ENCODE data around the gene SARM1.
"Not testable (repeated sequence)": the region's sequence is repeated elsewhere in the genome, so short reads cannot be mapped to it uniquely, and the experiment has no call there.

SARM1 gene

DNA sequence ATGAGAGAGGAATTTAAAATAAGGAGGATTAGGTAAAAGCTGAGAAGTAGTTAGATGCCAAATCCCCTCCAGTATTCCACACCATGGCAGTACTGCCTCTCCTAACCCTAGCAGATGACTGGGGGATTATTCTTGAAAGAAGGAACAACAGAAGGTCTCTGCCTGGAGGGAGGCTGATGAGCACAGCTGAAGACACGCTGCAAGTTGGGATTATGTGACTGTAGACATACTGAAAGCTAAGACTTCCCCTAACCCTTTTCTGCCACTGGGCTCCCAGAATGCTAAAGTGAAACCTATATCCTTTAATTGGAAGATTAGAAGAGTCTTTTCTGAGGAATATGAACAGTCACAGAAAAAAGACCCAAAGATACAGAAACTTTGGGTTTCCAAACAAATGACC, 62.2 kb downstream of the SARM1 start:
- no peak for DNase-seq

DNA sequence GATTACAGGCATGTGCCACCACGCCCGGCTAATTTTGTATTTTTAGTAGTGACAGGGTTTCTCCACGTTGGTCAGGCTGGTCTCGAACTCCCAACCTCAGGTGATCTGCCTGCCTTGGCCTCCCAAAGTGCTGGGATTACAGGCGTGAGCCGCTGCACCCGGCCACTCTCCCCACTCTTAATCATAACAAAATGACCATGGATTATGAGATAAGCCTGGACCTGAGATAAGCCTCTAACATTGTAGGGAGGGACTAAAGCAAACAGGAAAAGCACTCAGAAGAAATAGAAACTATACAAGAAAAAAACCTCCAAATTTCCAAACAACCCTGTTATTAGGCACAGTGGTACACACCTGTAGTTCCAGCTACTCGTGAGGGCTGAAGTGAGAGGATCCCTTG, 62.8 kb downstream of the SARM1 start:
- DNase-seq: not testable (repeated sequence)

DNA sequence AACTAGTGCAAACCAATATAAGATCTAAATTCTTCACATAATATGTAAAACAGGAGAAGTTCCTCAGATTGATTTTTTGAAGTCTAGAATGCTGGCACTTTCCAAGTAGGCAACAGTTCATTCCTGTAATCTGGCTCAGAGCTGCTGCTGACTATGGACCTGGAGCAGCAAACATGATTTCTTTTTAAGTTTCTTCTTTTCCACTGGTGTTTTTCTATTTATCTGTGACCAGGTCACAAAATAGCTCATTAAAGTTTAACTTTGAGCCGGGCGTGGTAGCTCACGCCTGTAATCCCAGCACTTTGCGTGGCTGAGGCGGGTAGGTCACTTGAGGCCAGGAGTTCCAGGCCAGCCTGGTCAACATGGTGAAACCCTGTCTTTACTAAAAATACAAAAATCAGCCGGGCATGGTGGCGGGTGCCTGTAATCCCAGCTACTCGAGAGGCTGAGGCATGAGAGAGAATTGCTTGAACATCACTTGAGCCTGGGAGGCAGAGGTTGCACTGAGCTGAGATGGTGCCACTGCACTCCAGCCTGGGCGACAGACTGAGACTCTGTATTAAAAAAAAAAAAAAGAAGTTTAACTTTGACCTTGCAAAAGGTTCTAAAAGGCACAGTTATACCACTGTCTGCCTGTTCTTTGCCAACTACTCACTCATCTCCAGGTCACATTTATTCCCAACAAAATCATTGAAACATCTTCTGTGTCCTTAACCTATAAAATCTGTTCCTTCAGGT, 72.6 kb downstream of the SARM1 start:
- no peak for DNase-seq

DNA sequence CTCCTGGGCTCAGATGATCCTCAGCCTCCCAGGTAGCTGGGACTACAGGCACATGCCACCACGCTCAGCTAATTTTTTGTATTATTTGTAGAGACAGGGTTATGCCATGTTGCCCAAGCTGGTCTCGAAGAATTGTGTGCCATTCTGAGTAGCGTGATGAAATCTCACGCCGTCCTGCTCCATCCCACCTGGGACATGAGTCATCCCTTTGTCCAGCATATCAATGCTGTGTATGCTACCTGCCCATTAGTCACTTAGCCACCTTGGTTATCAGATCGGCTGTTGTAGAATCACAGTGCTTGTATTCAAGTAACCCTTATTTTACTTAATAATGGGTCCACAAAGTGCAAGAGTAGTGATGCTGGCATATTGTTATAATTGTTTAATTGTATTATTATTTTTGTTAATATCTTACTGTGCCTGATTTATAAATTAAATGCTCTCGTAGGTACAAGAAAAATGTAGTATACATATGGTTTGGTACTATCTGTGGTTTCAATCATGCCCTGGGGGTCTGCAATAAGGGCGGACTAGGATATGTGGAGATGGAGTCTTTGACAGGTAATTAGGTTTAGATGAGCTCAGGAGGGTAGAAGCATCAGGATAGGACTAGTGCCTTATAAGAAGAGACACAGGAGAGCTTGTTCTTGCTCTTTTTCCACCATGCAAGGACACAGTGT, 75.4 kb downstream of the SARM1 start:
- no peak for DNase-seq

DNA sequence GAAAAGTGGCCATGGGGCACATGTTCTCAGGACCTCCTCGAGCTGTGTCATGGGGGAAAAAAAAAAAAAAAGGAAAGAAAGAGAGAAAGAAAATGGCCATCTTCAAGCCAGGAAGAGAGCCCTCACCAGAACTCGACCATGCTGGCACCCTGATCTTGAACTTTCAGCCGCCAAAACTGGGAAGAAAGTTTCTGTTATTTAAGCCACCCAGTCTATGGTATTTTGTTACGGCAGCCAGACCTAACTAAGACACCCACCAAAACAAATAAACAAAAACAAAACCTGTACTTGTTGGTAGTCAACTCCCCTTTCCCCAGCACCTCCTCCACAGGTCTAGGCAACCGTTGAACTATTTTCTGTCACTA, 75.9 kb downstream of the SARM1 start:
- no peak for DNase-seq

DNA sequence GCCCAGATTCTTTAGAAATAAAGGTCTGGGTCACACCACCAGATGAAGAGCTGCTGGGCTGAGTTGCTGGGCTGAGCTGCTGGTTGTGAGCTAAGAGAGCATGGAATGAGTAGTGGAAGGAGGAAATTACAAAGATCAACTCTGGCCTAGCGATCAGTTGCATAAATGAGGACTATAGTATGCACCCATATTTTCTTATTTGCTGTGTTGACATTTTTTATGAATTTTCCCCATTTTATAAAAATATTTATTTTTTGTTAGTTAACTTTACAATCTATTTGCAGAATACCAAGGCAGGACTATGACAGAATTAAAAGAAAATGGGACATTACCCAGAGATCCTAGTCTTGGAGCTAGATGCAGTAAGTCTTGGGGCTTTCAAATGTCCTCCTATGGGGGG, 78.4 kb downstream of the SARM1 start:
- no peak for DNase-seq
